ENCODE results near the gene HEY2.

GRCh38 chr6:125700581-125701353 lies 48.7 kb upstream of the HEY2 start:
- TF ChIP-seq EP300 (IDR thresholded peaks at IDR 0.05; ENCODE audit: low read depth) (no peak), POLR2A (IDR thresholded peaks at IDR 0.05) (no peak)
- TF ChIP-seq, protein P1, sequence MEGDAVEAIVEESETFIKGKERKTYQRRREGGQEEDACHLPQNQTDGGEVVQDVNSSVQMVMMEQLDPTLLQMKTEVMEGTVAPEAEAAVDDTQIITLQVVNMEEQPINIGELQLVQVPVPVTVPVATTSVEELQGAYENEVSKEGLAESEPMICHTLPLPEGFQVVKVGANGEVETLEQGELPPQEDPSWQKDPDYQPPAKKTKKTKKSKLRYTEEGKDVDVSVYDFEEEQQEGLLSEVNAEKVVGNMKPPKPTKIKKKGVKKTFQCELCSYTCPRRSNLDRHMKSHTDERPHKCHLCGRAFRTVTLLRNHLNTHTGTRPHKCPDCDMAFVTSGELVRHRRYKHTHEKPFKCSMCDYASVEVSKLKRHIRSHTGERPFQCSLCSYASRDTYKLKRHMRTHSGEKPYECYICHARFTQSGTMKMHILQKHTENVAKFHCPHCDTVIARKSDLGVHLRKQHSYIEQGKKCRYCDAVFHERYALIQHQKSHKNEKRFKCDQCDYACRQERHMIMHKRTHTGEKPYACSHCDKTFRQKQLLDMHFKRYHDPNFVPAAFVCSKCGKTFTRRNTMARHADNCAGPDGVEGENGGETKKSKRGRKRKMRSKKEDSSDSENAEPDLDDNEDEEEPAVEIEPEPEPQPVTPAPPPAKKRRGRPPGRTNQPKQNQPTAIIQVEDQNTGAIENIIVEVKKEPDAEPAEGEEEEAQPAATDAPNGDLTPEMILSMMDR (IDR thresholded peaks at IDR 0.05) = no peak
